PFSK-1 (cell line): ENCODE measurements around the gene SLC25A52.

Experiments
- FOXP2 ChIP-seq: optimal IDR thresholded peaks from 2 replicates; pipeline ENCODE3; 2011; ENCODE audit warnings: borderline replicate concordance, control low read depth, inconsistent platforms; ENCODE audit not compliant: insufficient read depth; ENCODE audit errors: extremely low read length, extremely low read depth
- POLR2AphosphoS5 ChIP-seq: IDR thresholded peaks from 2 replicates; pipeline ENCODE4 v1.6.1; 2012; ENCODE audit warnings: low read depth, mild to moderate bottlenecking, control low read depth, low read length, moderate library complexity
- SIN3A ChIP-seq: IDR thresholded peaks from 2 replicates; pipeline ENCODE4 v1.6.1; 2012; ENCODE audit warnings: mild to moderate bottlenecking, low read length, moderate library complexity, borderline replicate concordance; ENCODE audit not compliant: insufficient read depth
- TAF1 ChIP-seq: IDR thresholded peaks from 2 replicates; pipeline ENCODE4 v1.6.1; 2012; ENCODE audit warnings: low read length, control low read depth, borderline replicate concordance; ENCODE audit not compliant: insufficient read depth
- TF ChIP-seq, protein P1 (sequence below), 2 experiments: IDR thresholded peaks; 2 replicates each; pipeline versions ENCODE4 v1.6.1 to v1.8.0; 2011 to 2012; ENCODE audit warnings: low read depth in 2 of 2, low read length in 2 of 2, control low read depth in 1 of 2, inconsistent platforms in 1 of 2, mild to moderate bottlenecking in 1 of 2, moderate library complexity in 1 of 2; ENCODE audit not compliant: insufficient read depth in 1 of 2

The SLC25A52 gene

GRCh38 chr18:31792580-31792911 lies 31.9 kb upstream of the SLC25A52 start:
- no peak for TF ChIP-seq POLR2AphosphoS5
- no peak for TF ChIP-seq FOXP2
- no peak for TF ChIP-seq TAF1
- TF ChIP-seq, protein P1, sequence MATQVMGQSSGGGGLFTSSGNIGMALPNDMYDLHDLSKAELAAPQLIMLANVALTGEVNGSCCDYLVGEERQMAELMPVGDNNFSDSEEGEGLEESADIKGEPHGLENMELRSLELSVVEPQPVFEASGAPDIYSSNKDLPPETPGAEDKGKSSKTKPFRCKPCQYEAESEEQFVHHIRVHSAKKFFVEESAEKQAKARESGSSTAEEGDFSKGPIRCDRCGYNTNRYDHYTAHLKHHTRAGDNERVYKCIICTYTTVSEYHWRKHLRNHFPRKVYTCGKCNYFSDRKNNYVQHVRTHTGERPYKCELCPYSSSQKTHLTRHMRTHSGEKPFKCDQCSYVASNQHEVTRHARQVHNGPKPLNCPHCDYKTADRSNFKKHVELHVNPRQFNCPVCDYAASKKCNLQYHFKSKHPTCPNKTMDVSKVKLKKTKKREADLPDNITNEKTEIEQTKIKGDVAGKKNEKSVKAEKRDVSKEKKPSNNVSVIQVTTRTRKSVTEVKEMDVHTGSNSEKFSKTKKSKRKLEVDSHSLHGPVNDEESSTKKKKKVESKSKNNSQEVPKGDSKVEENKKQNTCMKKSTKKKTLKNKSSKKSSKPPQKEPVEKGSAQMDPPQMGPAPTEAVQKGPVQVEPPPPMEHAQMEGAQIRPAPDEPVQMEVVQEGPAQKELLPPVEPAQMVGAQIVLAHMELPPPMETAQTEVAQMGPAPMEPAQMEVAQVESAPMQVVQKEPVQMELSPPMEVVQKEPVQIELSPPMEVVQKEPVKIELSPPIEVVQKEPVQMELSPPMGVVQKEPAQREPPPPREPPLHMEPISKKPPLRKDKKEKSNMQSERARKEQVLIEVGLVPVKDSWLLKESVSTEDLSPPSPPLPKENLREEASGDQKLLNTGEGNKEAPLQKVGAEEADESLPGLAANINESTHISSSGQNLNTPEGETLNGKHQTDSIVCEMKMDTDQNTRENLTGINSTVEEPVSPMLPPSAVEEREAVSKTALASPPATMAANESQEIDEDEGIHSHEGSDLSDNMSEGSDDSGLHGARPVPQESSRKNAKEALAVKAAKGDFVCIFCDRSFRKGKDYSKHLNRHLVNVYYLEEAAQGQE (IDR thresholded peaks at IDR 0.05; ENCODE audit: insufficient read depth in 1 of 2, low read depth in 2 of 2, low read length in 2 of 2): no peak
- no peak for TF ChIP-seq SIN3A

DNA sequence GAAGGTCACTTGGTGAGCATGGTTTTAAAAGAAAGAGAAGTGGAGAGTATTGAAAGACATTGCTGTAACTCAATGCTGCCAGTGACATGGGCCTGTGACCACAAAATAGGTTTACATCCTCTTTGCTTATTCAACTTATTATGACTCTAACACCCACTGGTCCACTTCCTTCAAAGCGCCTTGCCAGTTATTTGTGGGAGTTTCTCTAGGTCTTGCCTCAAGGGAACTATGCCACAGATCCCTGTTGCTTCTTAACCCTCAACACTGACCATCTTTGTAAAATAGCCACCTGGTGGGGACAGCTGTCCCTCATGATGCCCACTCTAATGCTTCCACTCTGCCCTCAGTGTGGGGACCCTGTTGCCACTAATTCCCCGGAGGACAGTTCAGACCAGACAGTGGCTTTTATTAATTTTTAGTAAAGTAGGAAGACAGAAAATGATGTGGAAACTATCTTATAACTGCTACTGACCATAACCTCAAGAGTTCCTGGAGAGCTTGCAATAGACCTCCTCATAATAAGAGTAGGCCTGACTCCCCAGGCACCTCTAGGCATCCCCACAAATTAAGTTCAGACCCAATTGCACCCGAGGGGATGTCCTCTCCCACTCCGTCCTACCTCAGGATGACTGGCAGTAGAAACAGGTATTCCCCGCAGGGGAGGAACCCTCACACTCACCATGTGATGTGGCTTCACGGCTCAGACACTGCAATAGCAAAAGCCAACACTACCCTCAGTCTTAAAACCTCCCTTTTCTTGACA lies 31.3 kb upstream of the SLC25A52 start:
- TF ChIP-seq POLR2AphosphoS5 (no peak), TAF1 (no peak), FOXP2 (no peak), SIN3A (no peak)
- TF ChIP-seq, protein P1 (IDR thresholded peaks at IDR 0.05; ENCODE audit: insufficient read depth in 1 of 2, low read depth in 2 of 2, low read length in 2 of 2): no peak

DNA sequence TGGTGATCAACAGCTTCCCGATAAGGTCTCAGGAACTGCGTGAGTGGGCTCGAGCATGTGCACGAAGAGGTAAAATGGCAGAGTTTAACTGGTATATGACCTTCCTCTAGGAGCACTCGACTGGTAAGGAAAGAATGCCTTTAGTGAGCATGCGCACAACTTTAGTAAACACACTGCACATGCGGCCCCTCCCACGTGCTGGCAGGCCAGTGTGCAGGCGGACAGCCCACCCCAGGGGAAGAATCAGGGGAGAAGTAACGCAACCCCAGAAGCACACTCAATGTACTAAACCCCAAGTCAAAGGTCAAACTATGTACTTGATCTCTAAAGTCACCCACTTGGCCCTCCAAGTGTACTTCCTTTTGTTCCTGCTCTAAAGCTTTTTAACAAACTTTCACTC lies 28.7 kb upstream of the SLC25A52 start:
- TF ChIP-seq SIN3A (no peak), TAF1 (no peak), FOXP2 (no peak), POLR2AphosphoS5 (no peak)
- TF ChIP-seq, protein P1 (IDR thresholded peaks at IDR 0.05; ENCODE audit: insufficient read depth in 1 of 2, low read depth in 2 of 2, low read length in 2 of 2): no peak

GRCh38 chr18:31783059-31783458 lies 22.4 kb upstream of the SLC25A52 start:
- TF ChIP-seq FOXP2: no peak
- TF ChIP-seq SIN3A: no peak
- TF ChIP-seq POLR2AphosphoS5: no peak
- no peak for TF ChIP-seq TAF1
- TF ChIP-seq, protein P1 (IDR thresholded peaks at IDR 0.05; ENCODE audit: insufficient read depth in 1 of 2, low read depth in 2 of 2, low read length in 2 of 2): no peak
